ENCODE measurements around the gene RNF150.

DNA sequence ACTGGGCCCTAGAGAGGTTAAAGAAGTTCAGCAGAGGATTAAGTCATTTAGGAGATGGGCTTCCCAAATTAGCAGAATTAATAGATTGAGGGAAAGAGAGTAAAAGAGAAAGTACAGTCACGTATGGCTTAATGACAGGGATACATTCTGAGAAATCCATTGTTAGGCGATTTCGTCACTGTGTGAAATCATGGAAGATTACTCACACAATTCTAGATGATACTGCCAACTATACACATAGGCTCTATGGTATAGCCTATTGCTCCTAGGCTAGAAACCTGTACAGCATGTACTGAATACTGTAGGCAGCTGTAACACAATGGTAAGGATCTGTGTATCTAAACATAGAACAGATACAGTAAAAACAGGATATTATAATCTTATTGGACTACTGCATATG is 180.6 kb downstream of the RNF150 start:
- TF ChIP-seq POLR2A (IDR thresholded peaks at IDR 0.05) (no peak), EP300 (IDR thresholded peaks at IDR 0.05) (no peak)
- TF ChIP-seq, protein P1, sequence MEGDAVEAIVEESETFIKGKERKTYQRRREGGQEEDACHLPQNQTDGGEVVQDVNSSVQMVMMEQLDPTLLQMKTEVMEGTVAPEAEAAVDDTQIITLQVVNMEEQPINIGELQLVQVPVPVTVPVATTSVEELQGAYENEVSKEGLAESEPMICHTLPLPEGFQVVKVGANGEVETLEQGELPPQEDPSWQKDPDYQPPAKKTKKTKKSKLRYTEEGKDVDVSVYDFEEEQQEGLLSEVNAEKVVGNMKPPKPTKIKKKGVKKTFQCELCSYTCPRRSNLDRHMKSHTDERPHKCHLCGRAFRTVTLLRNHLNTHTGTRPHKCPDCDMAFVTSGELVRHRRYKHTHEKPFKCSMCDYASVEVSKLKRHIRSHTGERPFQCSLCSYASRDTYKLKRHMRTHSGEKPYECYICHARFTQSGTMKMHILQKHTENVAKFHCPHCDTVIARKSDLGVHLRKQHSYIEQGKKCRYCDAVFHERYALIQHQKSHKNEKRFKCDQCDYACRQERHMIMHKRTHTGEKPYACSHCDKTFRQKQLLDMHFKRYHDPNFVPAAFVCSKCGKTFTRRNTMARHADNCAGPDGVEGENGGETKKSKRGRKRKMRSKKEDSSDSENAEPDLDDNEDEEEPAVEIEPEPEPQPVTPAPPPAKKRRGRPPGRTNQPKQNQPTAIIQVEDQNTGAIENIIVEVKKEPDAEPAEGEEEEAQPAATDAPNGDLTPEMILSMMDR (IDR thresholded peaks at IDR 0.05), result no peak

Data from sigmoid colon (tissue), 4 donors.